Breast epithelium (tissue), 4 donors: ENCODE results near the gene AHDC1. TPM values are rescaled to one million over a fixed set of nuclear protein-coding genes. Genes with fewer than 3 reads are reported as not detected.
A peak's percentile ranks its signal among the peaks of the same experiment; 100 is the strongest.

ENCODE experiments used
- DNase-seq, 2 donors: peaks; one replicate each; pipeline ENCODE4 v3.0.0-alpha.2; 2019; ENCODE audit warnings: low spot score in 2 of 2
- H3K27ac ChIP-seq, 2 donors: fragments of 200-600 bp; sonication (generic) in 1 of 2; one replicate each; pipeline ENCODE4 v1.5.1; 2016 to 2019; ENCODE audit warnings: mild to moderate bottlenecking in 1 of 2
- H3K27me3 ChIP-seq, 2 donors: fragments of 200-600 bp; sonication (generic) in 1 of 2; one replicate each; pipeline versions ENCODE4 v1.5.1 to v1.6.0; 2017 to 2019; ENCODE audit warnings: control low read depth in 1 of 2, mild to moderate bottlenecking in 1 of 2
- H3K36me3 ChIP-seq: fragments of 200-600 bp; one replicate; pipeline ENCODE4 v1.5.1; 2019
- H3K4me1 ChIP-seq, 2 donors: fragments of 200-600 bp; sonication (generic); one replicate each; pipeline ENCODE4 v1.5.1; 2016 to 2019; ENCODE audit warnings: control low read depth in 1 of 2
- H3K4me3 ChIP-seq, 3 donors: fragments of 200-600 bp; sonication (generic); 1 replicate in 2 of 3; 2 replicates in 1 of 3; pipeline ENCODE4 v1.5.1; 2016 to 2019; ENCODE audit warnings: mild to moderate bottlenecking in 3 of 3, moderate library complexity in 2 of 3
- H3K9me3 ChIP-seq, 2 donors: fragments of 200-600 bp; sonication (generic) in 1 of 2; one replicate each; pipeline ENCODE4 v1.5.1; 2016 to 2019; ENCODE audit warnings: control low read depth in 1 of 2
- CTCF ChIP-seq, 3 donors: fragments of 450-650 bp; IDR thresholded peaks; one replicate each; pipeline ENCODE4 v1.5.1; 2016 to 2017; ENCODE audit warnings: antibody characterized with exemption in 3 of 3, mild to moderate bottlenecking in 3 of 3, moderate library complexity in 3 of 3
- POLR2A ChIP-seq: fragments of 450-650 bp; IDR thresholded peaks from one replicate; pipeline ENCODE4 v1.6.1; 2016; ENCODE audit warnings: antibody characterized with exemption, mild to moderate bottlenecking, moderate library complexity
- POLR2AphosphoS5 ChIP-seq, 3 donors: sonication (generic); formaldehyde crosslinking; IDR thresholded peaks; one replicate each; pipeline ENCODE4 v1.6.1; 2017; ENCODE audit warnings: antibody characterized with exemption in 3 of 3
- intact Hi-C: fragments of 100-400 bp; cut with DNase I; formaldehyde crosslinking; loops from one replicate; pipeline ENCODE4 v1.15.1; 2023; ENCODE audit warnings: low total_unique reads
- total RNA-seq, 3 donors: library from RNA; depleted of rRNA; stranded (reverse); fragments of >200 nt; gene quantifications; one replicate each; pipeline ENCODE4 v1.1.0, GENCODE V29; 2016

Gene AHDC1
- total RNA-seq, 3 donors from 2014 or later: 10.7 to 17.1 (median 15.4) TPM

GRCh38 chr1:27602462-27603308 lies 1.3 kb downstream of the AHDC1 start:
- H3K27ac ChIP-seq: peak overlapping the region; percentile 94 to 97
- intact Hi-C loops: loop anchor here (5.0 to 10.0 kb wide), 2 partner anchors 45 to 208 kb away; partner anchors contain the start of gene GPR3

GRCh38 chr1:27601771-27602461 lies 2.0 kb downstream of the AHDC1 start:
- H3K4me1 ChIP-seq: peaks cover 32 to 35% of the 10 kb centered on the region in 2 donors
- H3K36me3 ChIP-seq: no peaks in the 10 kb centered on the region
- H3K4me3 ChIP-seq: peak overlapping the region; percentile 92 to 100 (median 95)
- DNase-seq: peak in 1 of 2 donors; percentile 64
- intact Hi-C loops: loop anchor here (5.0 to 10.0 kb wide), 2 partner anchors 45 to 207 kb away; partner anchors contain the start of gene GPR3
- no peaks in the 10 kb centered on the region for H3K27me3 ChIP-seq
- TF ChIP-seq POLR2A (no peak), POLR2AphosphoS5 (IDR thresholded peaks at IDR 0.05) (no peak), CTCF (IDR thresholded peaks at IDR 0.05) (no peak)
- no peaks in the 10 kb centered on the region for H3K9me3 ChIP-seq
- H3K27ac ChIP-seq: peak overlapping the region; percentile 94 to 97

More at GRCh38 chr1:27602462-27603308, 1.3 kb downstream of the AHDC1 start:
- TF ChIP-seq POLR2A (no peak), CTCF (IDR thresholded peaks at IDR 0.05) (no peak), POLR2AphosphoS5 (IDR thresholded peaks at IDR 0.05) (no peak)
- Histone ChIP-seq H3K4me3 (peak overlapping the region; percentile 92 to 100 (median 95)), H3K36me3 (no peaks in the 10 kb centered on the region), H3K9me3 (no peaks in the 10 kb centered on the region), H3K27me3 (no peaks in the 10 kb centered on the region), H3K4me1 (peaks cover 28 to 35% of the 10 kb centered on the region in 2 donors)
- DNase-seq: peak in 1 of 2 donors; percentile 72

GRCh38 chr1:27601321-27601770 lies 2.6 kb downstream of the AHDC1 start:
- no peaks in the 10 kb centered on the region for H3K27me3 ChIP-seq
- no peaks in the 10 kb centered on the region for H3K9me3 ChIP-seq
- peak overlapping the region; percentile 92 to 100 (median 95) for H3K4me3 ChIP-seq
- peaks cover 35% of the 10 kb centered on the region in 2 donors for H3K4me1 ChIP-seq
- TF ChIP-seq CTCF (IDR thresholded peaks at IDR 0.05) (no peak), POLR2A (no peak), POLR2AphosphoS5 (IDR thresholded peaks at IDR 0.05) (no peak)
- intact Hi-C loops: loop anchor here (5.0 to 10.0 kb wide), 2 partner anchors 44 to 207 kb away; partner anchors contain the start of gene GPR3
- no peak for DNase-seq
- peak overlapping the region; percentile 94 to 97 for H3K27ac ChIP-seq
- no peaks in the 10 kb centered on the region for H3K36me3 ChIP-seq

GRCh38 chr1:27600498-27601175 lies 3.3 kb downstream of the AHDC1 start:
- Histone ChIP-seq H3K9me3 (no peaks in the 10 kb centered on the region), H3K36me3 (no peaks in the 10 kb centered on the region), H3K4me3 (peak overlapping the region in 2 of 3 donors; percentile 95 to 100), H3K27me3 (no peaks in the 10 kb centered on the region), H3K4me1 (peaks cover 35 to 38% of the 10 kb centered on the region in 2 donors), H3K27ac (peak overlapping the region; percentile 94 to 97)
- intact Hi-C loops: loop anchor here (5.0 to 10.0 kb wide), 2 partner anchors 43 to 206 kb away; partner anchors contain the start of gene GPR3
- DNase-seq: no peak
- no peak for TF ChIP-seq POLR2A
- TF ChIP-seq CTCF (IDR thresholded peaks at IDR 0.05): no peak
- no peak for TF ChIP-seq POLR2AphosphoS5 (IDR thresholded peaks at IDR 0.05)
